K562 (cell line): ENCODE results near the gene KIF1A.
"Not testable (repeated sequence)": the region's sequence is repeated elsewhere in the genome, so short reads cannot be mapped to it uniquely, and the experiment has no call there.

Source experiments
- BRCA1 ChIP-seq, 2 experiments: fragments of 450-650 bp in 1 of 2; sonication (generic) in 1 of 2; formaldehyde crosslinking in 1 of 2; IDR thresholded peaks; 2 replicates each; pipeline versions ENCODE4 v1.5.0 to v1.6.1; 2017 to 2020; ENCODE audit warnings: mild to moderate bottlenecking in 1 of 2, missing genetic modification reagents in 1 of 2
- CBFB ChIP-seq: sonication (generic); formaldehyde crosslinking; IDR thresholded peaks from 2 replicates; pipeline ENCODE4 v1.4.0; 2020; ENCODE audit warnings: mild to moderate bottlenecking, missing genetic modification reagents
- MAFK ChIP-seq: IDR thresholded peaks from 2 replicates; pipeline ENCODE4 v1.6.1; 2011; ENCODE audit warnings: low read length, improper control_type of control experiment
- MNT ChIP-seq, 2 experiments: fragments of 450-650 bp; conservative IDR thresholded peaks; 2 replicates each; pipeline ENCODE4 v1.6.1; 2017; ENCODE audit warnings: mild to moderate bottlenecking in 2 of 2, moderate library complexity in 2 of 2
- ZNF23 ChIP-seq: fragments of 250-450 bp; sonication (Bioruptor Pico); IDR thresholded peaks from 2 replicates; pipeline ENCODE4 v1.4.0; 2020; ENCODE audit warnings: mild to moderate bottlenecking

GRCh38 chr2:240696469-240696868, 123.5 kb downstream of the KIF1A start:
- not testable (repeated sequence) for TF ChIP-seq ZNF23; MAFK; MNT (conservative IDR thresholded peaks at IDR 0.05); BRCA1 (IDR thresholded peaks at IDR 0.05); BRCA1 (CRISPR knock-in tag; IDR thresholded peaks at IDR 0.05); CBFB
